ENCODE measurements around the gene BTN1A1. TPM values are rescaled to one million over a fixed set of nuclear protein-coding genes. Genes with fewer than 3 reads are reported as not detected.

BTN1A1 gene
- polyA plus RNA-seq, 1 donor: 0.22 TPM

Other genes starting within 250 kb of the BTN1A1 start
- gene BTN3A2, start 135.1 kb upstream of the BTN1A1 start, polyA plus RNA-seq (ENCODE audit: insufficient read length): 8.1 TPM
- 6.0 TPM for gene BTN2A2, start 117.2 kb upstream of the BTN1A1 start, polyA plus RNA-seq (ENCODE audit: insufficient read length)
- 20.7 TPM for gene BTN3A1, start 98.0 kb upstream of the BTN1A1 start, polyA plus RNA-seq (ENCODE audit: insufficient read length)
- gene BTN3A3, start 59.8 kb upstream of the BTN1A1 start, polyA plus RNA-seq (ENCODE audit: insufficient read length): 12.7 TPM
- gene BTN2A1, start 42.3 kb upstream of the BTN1A1 start, polyA plus RNA-seq (ENCODE audit: insufficient read length): 27.5 TPM
- gene HMGN4, start 38.1 kb downstream of the BTN1A1 start, polyA plus RNA-seq (ENCODE audit: insufficient read length): 51.4 TPM
- 9.7 TPM for gene ABT1, start 96.7 kb downstream of the BTN1A1 start, polyA plus RNA-seq (ENCODE audit: insufficient read length)
- 17.3 TPM for gene ZNF322, start 159.4 kb downstream of the BTN1A1 start, polyA plus RNA-seq (ENCODE audit: insufficient read length)

All from forelimb muscle (tissue), 1 donor.